HL-60 (cell line): ENCODE measurements around the gene DDI1.

Experiments
- DNase-seq, 2 experiments: peaks; one replicate each; pipeline ENCODE4 v3.0.0-alpha.2; 2010 to 2020; ENCODE audit warnings: low read depth in 1 of 2, low spot score in 1 of 2
- H3K27ac ChIP-seq: fragments of 250-450 bp; sonication (Bioruptor Pico); replicated peaks from 2 replicates; pipeline ENCODE4 v1.5.1; 2020; ENCODE audit warnings: mild to moderate bottlenecking, moderate library complexity
- H3K27me3 ChIP-seq: fragments of 250-450 bp; sonication (Bioruptor Pico); 2 replicates; pipeline ENCODE4 v1.5.1; 2021; ENCODE audit warnings: mild to moderate bottlenecking, moderate library complexity; ENCODE audit not compliant: insufficient read depth, poor library complexity, severe bottlenecking
- H3K4me3 ChIP-seq: replicated peaks from 2 replicates; pipeline ENCODE4 v1.5.1; 2011; ENCODE audit warnings: mild to moderate bottlenecking, control low read depth, low read length; ENCODE audit not compliant: insufficient read depth
- GABPA ChIP-seq: IDR thresholded peaks from 2 replicates; pipeline ENCODE4 v1.6.1; 2012; ENCODE audit warnings: low read depth
- POLR2AphosphoS5 ChIP-seq: IDR thresholded peaks from 2 replicates; pipeline ENCODE4 v1.6.1; 2012; ENCODE audit warnings: low read depth
- REST ChIP-seq: IDR thresholded peaks from 2 replicates; pipeline ENCODE4 v1.6.1; 2012; ENCODE audit warnings: low read depth; ENCODE audit not compliant: insufficient replicate concordance
- SPI1 ChIP-seq: IDR thresholded peaks from 2 replicates; pipeline ENCODE4 v1.6.1; 2012; ENCODE audit warnings: low read depth, mild to moderate bottlenecking, borderline replicate concordance
- TF ChIP-seq, protein P1 (sequence below): IDR thresholded peaks from one replicate; pipeline ENCODE4 v1.5.1; 2011; ENCODE audit warnings: low read length, control low read depth, inconsistent platforms; ENCODE audit not compliant: insufficient read depth

The DDI1 gene

DNA sequence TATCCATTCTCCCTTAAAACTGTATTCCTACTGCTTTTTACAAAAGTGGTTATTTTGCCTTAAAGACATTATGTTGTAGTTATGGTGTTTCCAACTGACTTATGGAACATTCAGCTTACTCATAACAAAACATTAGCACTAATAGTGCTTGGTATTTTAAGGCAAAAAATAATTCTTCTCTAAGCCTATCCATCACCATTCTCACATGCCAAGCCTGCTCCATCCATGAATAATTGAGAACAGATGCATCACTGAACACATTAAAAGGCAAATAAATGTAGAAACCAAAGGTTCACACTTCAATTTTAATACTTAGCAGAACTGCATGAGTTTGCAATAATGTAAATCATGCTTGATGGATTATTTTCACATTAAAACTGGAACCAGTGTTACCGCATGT lies 42.3 kb upstream of the DDI1 start:
- no peak overlapping the region for H3K27ac ChIP-seq
- H3K27me3 ChIP-seq = no peaks in the 10 kb centered on the region
- H3K4me3 ChIP-seq = no peak overlapping the region
- DNase-seq = no peak
- TF ChIP-seq, protein P1, sequence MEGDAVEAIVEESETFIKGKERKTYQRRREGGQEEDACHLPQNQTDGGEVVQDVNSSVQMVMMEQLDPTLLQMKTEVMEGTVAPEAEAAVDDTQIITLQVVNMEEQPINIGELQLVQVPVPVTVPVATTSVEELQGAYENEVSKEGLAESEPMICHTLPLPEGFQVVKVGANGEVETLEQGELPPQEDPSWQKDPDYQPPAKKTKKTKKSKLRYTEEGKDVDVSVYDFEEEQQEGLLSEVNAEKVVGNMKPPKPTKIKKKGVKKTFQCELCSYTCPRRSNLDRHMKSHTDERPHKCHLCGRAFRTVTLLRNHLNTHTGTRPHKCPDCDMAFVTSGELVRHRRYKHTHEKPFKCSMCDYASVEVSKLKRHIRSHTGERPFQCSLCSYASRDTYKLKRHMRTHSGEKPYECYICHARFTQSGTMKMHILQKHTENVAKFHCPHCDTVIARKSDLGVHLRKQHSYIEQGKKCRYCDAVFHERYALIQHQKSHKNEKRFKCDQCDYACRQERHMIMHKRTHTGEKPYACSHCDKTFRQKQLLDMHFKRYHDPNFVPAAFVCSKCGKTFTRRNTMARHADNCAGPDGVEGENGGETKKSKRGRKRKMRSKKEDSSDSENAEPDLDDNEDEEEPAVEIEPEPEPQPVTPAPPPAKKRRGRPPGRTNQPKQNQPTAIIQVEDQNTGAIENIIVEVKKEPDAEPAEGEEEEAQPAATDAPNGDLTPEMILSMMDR = no peak
- TF ChIP-seq REST = no peak
- no peak for TF ChIP-seq POLR2AphosphoS5
- TF ChIP-seq SPI1 = no peak
- no peak for TF ChIP-seq GABPA

DNA sequence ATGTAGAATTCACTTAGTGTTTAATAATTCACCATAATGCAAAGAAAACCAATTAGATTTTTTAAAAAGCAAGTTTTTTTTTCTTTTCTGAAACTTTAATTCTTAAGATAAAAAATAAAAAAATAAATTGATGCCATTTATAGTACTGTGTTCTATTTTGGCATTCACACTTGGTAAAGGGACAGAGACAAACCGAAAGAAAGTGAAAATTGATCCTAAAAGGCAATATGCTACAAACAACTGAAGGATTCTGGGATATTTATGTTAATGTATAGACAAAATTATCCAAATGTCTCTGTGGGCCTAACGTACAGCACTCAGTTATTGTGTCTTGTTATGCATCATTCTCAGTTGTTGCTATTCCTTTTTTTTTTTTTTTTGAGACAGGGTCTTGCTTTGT lies 41.9 kb upstream of the DDI1 start:
- no peak for DNase-seq
- H3K4me3 ChIP-seq = no peak overlapping the region
- no peaks in the 10 kb centered on the region for H3K27me3 ChIP-seq
- H3K27ac ChIP-seq = no peak overlapping the region
- no peak for TF ChIP-seq REST
- no peak for TF ChIP-seq POLR2AphosphoS5
- TF ChIP-seq GABPA = no peak
- TF ChIP-seq, protein P1 = no peak
- no peak for TF ChIP-seq SPI1

- no peaks in the 10 kb centered on the region for H3K27me3 ChIP-seq
- no peak for TF ChIP-seq SPI1
- no peak for TF ChIP-seq GABPA
- no peak for TF ChIP-seq REST
- TF ChIP-seq POLR2AphosphoS5 = no peak
- TF ChIP-seq, protein P1 = no peak
- H3K27ac ChIP-seq = no peak overlapping the region
- no peak overlapping the region for H3K4me3 ChIP-seq
- DNase-seq = no peak
These were observed 40.5 kb upstream of the DDI1 start for GRCh38 chr11:103995896-103996295.
